GM08714 (cell line): Measurements from ENCODE around the gene FAU.
"Not testable (repeated sequence)": the region's sequence is repeated elsewhere in the genome, so short reads cannot be mapped to it uniquely, and the experiment has no call there.

ENCODE experiments used
- H3K4me3 ChIP-seq: fragments of 200-500 bp; sonication (Bioruptor generic); 2 replicates; pipeline ENCODE4 v1.5.1; 2014; ENCODE audit warnings: mild to moderate bottlenecking, low read length, inconsistent platforms
- ZNF274 ChIP-seq: IDR thresholded peaks from 2 replicates; pipeline ENCODE4 v1.6.1; 2012; ENCODE audit warnings: mild to moderate bottlenecking, low read depth, low read length

FAU gene

DNA sequence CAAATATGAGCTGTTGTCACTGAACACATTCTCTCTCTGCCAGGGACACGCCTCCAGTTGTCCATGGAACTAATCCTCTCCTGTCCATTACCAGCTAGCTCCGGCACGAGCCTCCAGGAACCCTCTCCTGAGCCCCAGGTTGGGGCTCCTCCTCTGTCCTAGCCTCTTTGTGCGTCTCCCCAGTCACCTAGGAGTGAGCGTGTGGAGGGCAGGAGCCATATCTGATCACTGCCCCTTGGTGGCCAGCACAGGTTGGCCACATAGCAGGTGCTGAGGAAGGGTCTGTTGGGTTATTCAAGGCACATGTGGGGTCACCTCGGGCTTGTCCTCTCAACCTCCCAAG lies 9.9 kb upstream of the FAU start:
- peak overlapping the region; percentile 94; the same call in 1 of the 2 replicates for H3K4me3 ChIP-seq
- TF ChIP-seq ZNF274 = no peak

DNA sequence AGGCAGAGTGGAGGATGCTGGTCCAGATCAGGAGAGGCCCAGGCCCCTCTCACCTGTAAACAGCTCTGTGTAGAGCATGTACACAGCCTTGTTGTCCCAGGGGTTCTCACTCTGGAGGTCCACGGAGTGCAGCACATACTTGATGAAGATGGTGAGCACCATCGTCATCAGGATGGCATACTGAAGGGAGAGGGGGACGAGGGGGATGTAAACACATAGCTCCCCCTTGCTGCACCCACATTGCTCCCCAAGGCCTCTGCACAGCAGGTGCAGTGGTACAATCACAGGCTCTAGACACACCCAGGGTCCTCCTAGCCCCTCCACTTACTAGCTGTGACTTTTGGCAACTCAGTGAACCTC lies 9.5 kb upstream of the FAU start:
- TF ChIP-seq ZNF274 = no peak
- H3K4me3 ChIP-seq = peak overlapping the region; percentile 94; the same call in 1 of the 2 replicates

DNA sequence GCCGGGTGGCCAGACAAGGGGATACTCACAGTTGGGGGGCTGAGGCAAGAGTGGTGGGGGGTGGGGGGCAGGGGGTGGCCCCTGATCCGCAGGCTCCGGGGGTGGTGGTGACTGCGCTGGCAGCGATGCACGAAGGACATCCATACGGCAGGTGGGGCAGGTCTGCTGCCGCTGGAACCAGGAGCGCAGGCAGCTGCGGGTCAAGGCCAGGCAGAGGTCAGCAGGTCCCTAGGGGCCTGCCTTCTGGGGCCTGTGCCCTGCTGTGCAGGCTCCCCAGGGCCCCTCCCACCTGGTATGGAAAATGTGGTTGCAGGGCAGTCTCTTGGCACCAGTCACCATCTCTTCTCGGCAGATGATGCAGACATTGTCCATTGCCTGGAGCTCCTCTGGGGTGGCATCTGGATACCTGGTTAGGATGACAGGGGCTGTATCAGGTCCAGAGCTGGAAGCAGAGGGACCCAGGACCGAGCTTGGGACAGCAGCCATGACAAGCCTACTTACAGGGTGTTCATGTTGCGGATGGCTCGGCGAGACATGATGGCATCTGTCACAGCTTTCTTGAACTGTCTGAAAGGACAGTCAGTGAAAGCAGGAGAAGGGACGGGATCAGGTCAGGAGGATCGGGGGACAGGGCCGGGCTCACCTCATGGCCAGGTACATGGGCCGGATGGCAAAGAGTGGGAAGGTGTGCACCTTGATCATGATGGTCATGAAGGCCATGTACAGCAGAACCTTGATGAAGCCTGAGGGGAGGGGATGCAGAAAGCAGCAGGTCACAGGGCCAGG lies 8.9 kb upstream of the FAU start:
- H3K4me3 ChIP-seq = no peak overlapping the region; the same call in 1 of the 2 replicates
- no peak for TF ChIP-seq ZNF274

GRCh38 chr11:65129649-65130441 lies 7.9 kb upstream of the FAU start:
- TF ChIP-seq ZNF274 = no peak
- H3K4me3 ChIP-seq = no peak overlapping the region

GRCh38 chr11:65128182-65129145 lies 6.5 kb upstream of the FAU start:
- H3K4me3 ChIP-seq = no peak overlapping the region
- TF ChIP-seq ZNF274 = no peak

GRCh38 chr11:65127473-65128181 lies 5.7 kb upstream of the FAU start:
- no peak for TF ChIP-seq ZNF274
- no peak overlapping the region for H3K4me3 ChIP-seq

- H3K4me3 ChIP-seq = no peak overlapping the region
- no peak for TF ChIP-seq ZNF274
These were observed 4.8 kb upstream of the FAU start for GRCh38 chr11:65126624-65127274.

DNA sequence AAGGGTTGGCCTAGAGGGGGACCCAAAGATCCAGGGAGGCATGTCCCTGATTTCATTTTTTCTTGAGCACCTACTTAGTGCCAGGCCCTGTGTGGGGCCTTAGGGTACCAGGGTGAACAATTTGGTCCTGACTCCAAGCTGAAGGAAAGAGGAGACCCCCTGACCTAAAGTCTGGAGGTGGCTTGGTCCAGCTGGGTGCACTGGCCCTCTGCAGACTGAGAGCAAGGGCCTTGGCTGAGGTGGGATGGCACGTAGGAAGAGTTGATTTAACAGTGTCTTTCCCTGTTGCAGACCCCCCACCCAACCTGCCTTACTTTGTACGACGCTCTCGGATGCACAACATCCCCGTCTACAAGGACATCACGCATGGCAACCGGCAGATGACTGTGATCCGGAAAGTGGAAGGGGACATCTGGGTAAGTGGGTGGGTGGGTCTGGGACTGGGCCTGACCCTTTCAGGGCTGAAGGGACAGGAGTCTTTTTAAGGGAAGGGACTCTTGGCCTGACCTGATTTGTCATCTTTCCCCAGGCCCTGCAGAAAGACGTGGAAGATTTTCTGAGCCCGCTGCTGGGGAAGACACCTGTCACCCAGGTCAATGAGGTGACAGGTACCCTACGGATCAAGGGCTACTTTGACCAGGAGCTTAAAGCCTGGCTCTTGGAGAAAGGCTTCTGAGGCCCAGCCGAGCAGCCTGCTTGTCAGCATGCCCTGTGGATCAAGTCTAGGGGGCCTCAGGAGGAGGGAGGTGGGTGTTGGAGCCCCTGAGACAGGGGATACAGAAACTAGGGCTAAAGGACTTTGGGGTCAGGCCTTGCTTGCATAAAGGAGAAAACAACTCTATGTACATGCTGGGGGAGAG lies 3.5 kb upstream of the FAU start:
- no peak for TF ChIP-seq ZNF274
- no peak overlapping the region for H3K4me3 ChIP-seq

- H3K4me3 ChIP-seq = no peak overlapping the region
- TF ChIP-seq ZNF274 = no peak
These were observed 2.7 kb upstream of the FAU start for GRCh38 chr11:65124480-65125196.

GRCh38 chr11:65121447-65121864 lies 478 bp downstream of the FAU start:
- TF ChIP-seq ZNF274 = no peak

GRCh38 chr11:65120831-65121230 lies 1.1 kb downstream of the FAU start:
- TF ChIP-seq ZNF274 = no peak
- H3K4me3 ChIP-seq = peak overlapping the region; percentile 76

More at GRCh38 chr11:65121447-65121864, 478 bp downstream of the FAU start:
- H3K4me3 ChIP-seq = peak overlapping the region; percentile 76

- no peak overlapping the region for H3K4me3 ChIP-seq
- TF ChIP-seq ZNF274 = no peak
These were observed 2.3 kb downstream of the FAU start for GRCh38 chr11:65119670-65119995.

DNA sequence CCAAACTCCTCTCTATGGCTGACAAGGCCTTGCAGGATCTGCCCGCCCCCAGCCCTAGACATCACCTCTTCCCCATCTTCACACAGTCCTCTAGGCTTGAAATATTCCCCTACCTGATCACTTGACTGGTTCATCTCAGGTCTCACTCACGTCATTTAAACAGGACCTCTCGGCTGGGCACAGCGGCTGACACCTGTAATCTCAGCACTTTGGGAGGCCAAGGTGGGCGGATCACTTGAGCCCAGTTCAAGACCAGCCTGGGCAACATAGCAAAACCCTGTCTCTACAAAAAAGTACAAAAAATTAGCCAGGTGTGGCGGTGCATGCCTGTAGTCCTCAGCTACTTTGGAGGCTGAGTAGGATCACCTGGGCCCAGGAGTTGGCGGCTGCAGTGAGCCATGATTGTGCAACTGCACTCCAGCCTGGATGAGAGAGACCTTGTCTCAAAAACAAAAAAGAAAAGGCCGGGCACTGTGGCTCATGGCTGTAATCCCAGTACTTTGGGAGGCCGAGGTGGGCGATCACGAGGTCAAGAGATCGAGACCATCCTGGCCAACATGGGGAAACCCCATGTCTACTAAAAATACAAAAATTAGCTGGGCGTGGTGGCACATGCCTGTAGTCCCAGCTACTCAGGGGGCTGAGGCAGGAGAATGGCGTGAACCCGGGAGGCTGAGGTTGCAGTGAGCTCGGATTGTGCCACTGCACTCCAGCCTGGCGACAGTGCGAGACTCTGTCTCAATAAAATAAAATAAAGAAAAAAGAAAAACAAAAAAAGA lies 2.9 kb downstream of the FAU start:
- not testable (repeated sequence) for H3K4me3 ChIP-seq
